ENCODE results near the gene P2RX7.

- no peak for TF ChIP-seq CTCF (conservative IDR thresholded peaks at IDR 0.05 in 1 of 2, IDR thresholded peaks at IDR 0.05 in 1 of 2; ENCODE audit: low read depth in 1 of 2, low read length in 2 of 2)
- TF ChIP-seq EZH2 (IDR thresholded peaks at IDR 0.05; ENCODE audit: low read length, missing control alignments) = no peak
Measured at GRCh38 chr12:121138284-121138683, 5.6 kb downstream of the P2RX7 start.
